Measurements from ENCODE around the gene ROR2. TPM values are rescaled to one million over a fixed set of nuclear protein-coding genes. Genes with fewer than 3 reads are reported as not detected.
"Not testable (repeated sequence)": the region's sequence is repeated elsewhere in the genome, so short reads cannot be mapped to it uniquely, and the experiment has no call there.

ROR2 gene
- total RNA-seq, 1 donor from 2014 or later: 0.74 TPM

DNA sequence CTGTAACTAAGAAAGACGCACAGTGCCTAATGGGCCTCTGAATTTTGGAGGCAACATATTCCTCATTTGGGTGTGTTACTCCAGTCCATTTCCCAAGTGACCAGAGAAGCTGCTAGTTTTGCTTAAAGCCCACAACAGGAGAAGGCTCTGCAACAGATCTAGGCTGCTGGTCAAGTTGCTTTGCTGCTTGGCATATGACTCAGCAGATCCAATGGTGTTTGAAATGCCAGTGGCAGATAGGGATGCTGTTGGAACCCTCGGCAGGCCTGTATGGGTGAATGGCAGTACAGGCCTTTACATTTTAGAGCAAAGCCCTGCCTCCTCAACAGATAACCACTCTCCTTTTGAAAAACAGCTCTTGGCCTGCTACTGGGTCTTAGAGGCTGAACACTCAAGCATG is 36.2 kb upstream of the ROR2 start:
- Histone ChIP-seq H3K4me3 (no peak overlapping the region), H3K4me1 (no peaks in the 10 kb centered on the region), H3K27ac (replicated peaks) (no peak overlapping the region), H3K9me3 (replicated peaks) (peaks cover 10% of the 10 kb centered on the region), H3K36me3 (no peaks in the 10 kb centered on the region), H3K27me3 (ENCODE audit: low read depth) (peaks cover 21% of the 10 kb centered on the region)
- intact Hi-C loops (cut with micrococcal nuclease): no loop called here
- DNase-seq: no peak
- TF ChIP-seq, protein P1, sequence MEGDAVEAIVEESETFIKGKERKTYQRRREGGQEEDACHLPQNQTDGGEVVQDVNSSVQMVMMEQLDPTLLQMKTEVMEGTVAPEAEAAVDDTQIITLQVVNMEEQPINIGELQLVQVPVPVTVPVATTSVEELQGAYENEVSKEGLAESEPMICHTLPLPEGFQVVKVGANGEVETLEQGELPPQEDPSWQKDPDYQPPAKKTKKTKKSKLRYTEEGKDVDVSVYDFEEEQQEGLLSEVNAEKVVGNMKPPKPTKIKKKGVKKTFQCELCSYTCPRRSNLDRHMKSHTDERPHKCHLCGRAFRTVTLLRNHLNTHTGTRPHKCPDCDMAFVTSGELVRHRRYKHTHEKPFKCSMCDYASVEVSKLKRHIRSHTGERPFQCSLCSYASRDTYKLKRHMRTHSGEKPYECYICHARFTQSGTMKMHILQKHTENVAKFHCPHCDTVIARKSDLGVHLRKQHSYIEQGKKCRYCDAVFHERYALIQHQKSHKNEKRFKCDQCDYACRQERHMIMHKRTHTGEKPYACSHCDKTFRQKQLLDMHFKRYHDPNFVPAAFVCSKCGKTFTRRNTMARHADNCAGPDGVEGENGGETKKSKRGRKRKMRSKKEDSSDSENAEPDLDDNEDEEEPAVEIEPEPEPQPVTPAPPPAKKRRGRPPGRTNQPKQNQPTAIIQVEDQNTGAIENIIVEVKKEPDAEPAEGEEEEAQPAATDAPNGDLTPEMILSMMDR (IDR thresholded peaks at IDR 0.05; ENCODE audit: borderline replicate concordance): no peak

DNA sequence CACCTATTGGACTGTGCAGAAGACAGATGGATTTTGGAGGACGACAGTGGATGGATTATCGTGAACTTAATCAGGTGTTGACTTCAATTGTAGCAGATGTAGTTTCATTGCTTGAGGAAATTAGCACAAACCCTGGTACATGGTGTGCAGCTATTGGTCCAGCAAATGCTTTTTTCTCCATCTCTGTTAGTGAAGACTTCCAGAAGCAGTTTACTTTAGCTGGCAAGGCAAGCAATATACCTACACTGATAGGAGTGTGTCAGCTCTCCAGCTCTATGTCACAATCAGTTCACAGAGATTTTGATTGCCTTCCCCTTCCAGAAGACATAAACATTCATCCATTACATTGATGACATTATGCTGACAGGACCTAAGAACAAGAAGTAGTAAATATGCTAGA is 35.7 kb upstream of the ROR2 start:
- Histone ChIP-seq H3K9me3 (replicated peaks) (peaks cover 15% of the 10 kb centered on the region), H3K27ac (replicated peaks) (no peak overlapping the region), H3K27me3 (ENCODE audit: low read depth) (peaks cover 16% of the 10 kb centered on the region), H3K4me3 (no peak overlapping the region), H3K4me1 (no peaks in the 10 kb centered on the region), H3K36me3 (no peaks in the 10 kb centered on the region)
- TF ChIP-seq, protein P1 (IDR thresholded peaks at IDR 0.05; ENCODE audit: borderline replicate concordance): no peak
- intact Hi-C loops (cut with micrococcal nuclease): no loop called here
- no peak for DNase-seq

DNA sequence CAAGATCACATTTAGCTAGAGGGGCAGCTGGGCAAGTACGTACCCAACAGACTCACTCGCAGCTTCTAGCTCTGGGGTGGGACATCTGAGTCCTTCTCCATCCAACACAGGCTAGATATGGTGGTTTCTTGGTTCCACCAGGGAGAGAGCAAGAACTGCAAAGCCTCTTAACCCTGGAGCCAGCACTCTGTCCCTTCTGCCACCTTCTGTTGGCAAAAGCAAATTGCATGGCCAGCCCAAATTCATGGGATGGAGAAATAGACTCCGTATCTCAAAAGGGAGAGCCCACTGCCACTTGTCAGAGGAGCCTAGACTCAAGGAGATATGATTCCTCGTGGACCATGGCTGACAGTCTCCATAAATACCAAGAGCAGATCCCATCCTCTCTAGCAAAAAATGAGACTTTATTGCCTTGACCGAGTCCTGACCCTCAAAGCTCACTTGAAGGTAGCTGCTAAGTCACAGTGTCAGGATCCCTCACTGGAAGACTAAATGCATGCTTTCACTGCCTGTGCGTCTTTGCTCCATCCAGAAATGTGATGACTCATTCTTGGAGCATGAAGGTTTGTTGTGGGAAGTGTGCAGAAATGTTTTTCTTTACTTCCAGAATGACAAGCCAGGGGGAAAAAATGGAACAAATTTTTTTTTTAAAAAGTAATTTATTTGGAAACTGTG is 28.8 kb upstream of the ROR2 start:
- no peaks in the 10 kb centered on the region for H3K4me1 ChIP-seq
- H3K27me3 ChIP-seq (ENCODE audit: low read depth): peaks cover 13% of the 10 kb centered on the region
- TF ChIP-seq, protein P1 (IDR thresholded peaks at IDR 0.05; ENCODE audit: borderline replicate concordance): peak; percentile 49
- no peak overlapping the region for H3K27ac ChIP-seq (replicated peaks)
- DNase-seq: no peak
- peaks cover 15% of the 10 kb centered on the region for H3K9me3 ChIP-seq (replicated peaks)
- intact Hi-C loops (cut with micrococcal nuclease): no loop called here
- H3K4me3 ChIP-seq: no peak overlapping the region
- no peaks in the 10 kb centered on the region for H3K36me3 ChIP-seq

DNA sequence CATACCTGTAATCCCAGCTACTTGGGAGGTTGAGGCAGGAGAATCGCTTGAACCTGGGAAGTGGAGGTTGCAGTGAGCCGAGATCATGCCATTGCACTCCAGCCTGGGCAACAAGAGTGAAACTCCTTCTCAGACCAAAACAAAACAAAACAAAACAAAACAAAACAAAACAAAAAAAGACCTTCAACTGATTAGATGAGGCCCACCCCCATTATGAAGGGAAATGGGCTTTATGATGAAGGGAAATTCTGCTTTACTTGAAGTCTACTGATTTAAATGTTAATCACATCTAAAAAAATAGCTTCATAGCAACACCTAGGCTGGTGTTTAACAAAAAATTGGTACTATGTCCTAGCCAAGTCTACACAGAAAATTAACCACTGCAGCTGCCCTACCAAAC is 25.2 kb upstream of the ROR2 start:
- H3K36me3 ChIP-seq; DNase-seq; intact Hi-C loops (cut with micrococcal nuclease); H3K4me3 ChIP-seq; H3K9me3 ChIP-seq (replicated peaks); H3K4me1 ChIP-seq; H3K27ac ChIP-seq (replicated peaks): not testable (repeated sequence)
- H3K27me3 ChIP-seq (ENCODE audit: low read depth): peaks cover 38% of the 10 kb centered on the region

DNA sequence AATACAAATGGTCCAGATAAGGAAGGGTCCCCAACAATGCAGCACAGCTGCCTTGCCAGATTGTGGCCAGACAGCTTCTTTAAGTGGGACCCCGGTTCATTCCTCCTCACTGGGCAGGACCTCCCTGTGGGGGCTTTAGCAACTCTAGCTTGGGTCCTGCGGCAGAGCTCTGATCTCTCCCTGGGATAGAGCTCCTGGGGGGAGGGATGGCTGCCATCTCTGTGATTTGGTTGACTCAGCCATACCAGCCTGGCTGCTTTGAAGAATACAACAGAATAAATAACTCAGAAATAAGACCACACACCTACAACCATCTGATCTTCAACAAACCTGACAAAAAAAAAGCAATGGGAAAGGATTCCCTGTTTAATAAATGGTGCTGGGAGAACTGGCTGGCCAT is 22.7 kb upstream of the ROR2 start:
- no peak overlapping the region for H3K27ac ChIP-seq (replicated peaks)
- intact Hi-C loops (cut with micrococcal nuclease): no loop called here

DNA sequence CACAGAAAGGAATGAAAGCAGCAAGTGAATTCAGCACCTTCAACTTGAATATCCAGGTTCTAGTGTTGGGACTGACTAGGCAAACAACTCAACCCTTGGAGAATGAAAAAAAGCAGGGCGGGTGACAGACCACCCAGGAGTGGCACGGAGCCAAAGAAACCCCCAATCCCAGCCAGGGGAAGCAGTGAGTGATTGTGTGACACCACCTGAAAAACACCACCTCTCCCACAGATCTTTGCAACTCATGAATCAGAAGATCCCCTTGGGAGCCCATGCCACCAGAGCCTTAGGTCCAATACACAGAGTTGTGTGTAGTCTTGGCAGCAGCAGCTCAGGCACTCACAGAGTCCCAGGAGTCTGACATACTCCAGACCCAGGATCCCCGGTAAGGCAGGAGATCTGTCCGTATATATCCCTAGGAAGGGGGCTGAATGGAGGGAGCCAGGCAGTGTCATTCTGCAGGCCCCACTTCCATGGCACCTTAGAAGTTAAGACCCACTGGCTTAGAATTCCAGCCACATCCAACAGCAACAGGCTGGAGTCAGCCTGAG is 22.1 kb upstream of the ROR2 start:
- intact Hi-C loops (cut with micrococcal nuclease): no loop called here
- no peak overlapping the region for H3K27ac ChIP-seq (replicated peaks)

More for the DNA sequence above, 22.7 kb upstream of the ROR2 start:
- no peaks in the 10 kb centered on the region for H3K9me3 ChIP-seq (replicated peaks)
- TF ChIP-seq, protein P1 (IDR thresholded peaks at IDR 0.05; ENCODE audit: borderline replicate concordance): no peak
- H3K36me3 ChIP-seq: no peaks in the 10 kb centered on the region
- no peaks in the 10 kb centered on the region for H3K4me1 ChIP-seq
- H3K27me3 ChIP-seq (ENCODE audit: low read depth): peaks cover 51% of the 10 kb centered on the region
- DNase-seq: no peak
- no peak overlapping the region for H3K4me3 ChIP-seq

More for the DNA sequence above, 22.1 kb upstream of the ROR2 start:
- H3K9me3 ChIP-seq (replicated peaks): no peaks in the 10 kb centered on the region
- H3K4me3 ChIP-seq: no peak overlapping the region
- TF ChIP-seq, protein P1 (IDR thresholded peaks at IDR 0.05; ENCODE audit: borderline replicate concordance): no peak
- H3K36me3 ChIP-seq: no peaks in the 10 kb centered on the region
- no peaks in the 10 kb centered on the region for H3K4me1 ChIP-seq
- H3K27me3 ChIP-seq (ENCODE audit: low read depth): peaks cover 57% of the 10 kb centered on the region
- no peak for DNase-seq

Measured in left ventricle myocardium inferior (tissue), 1 donor.